ENCODE measurements around the gene PRICKLE2.
"Not testable (repeated sequence)": the region's sequence is repeated elsewhere in the genome, so short reads cannot be mapped to it uniquely, and the experiment has no call there.

PRICKLE2 gene

DNA sequence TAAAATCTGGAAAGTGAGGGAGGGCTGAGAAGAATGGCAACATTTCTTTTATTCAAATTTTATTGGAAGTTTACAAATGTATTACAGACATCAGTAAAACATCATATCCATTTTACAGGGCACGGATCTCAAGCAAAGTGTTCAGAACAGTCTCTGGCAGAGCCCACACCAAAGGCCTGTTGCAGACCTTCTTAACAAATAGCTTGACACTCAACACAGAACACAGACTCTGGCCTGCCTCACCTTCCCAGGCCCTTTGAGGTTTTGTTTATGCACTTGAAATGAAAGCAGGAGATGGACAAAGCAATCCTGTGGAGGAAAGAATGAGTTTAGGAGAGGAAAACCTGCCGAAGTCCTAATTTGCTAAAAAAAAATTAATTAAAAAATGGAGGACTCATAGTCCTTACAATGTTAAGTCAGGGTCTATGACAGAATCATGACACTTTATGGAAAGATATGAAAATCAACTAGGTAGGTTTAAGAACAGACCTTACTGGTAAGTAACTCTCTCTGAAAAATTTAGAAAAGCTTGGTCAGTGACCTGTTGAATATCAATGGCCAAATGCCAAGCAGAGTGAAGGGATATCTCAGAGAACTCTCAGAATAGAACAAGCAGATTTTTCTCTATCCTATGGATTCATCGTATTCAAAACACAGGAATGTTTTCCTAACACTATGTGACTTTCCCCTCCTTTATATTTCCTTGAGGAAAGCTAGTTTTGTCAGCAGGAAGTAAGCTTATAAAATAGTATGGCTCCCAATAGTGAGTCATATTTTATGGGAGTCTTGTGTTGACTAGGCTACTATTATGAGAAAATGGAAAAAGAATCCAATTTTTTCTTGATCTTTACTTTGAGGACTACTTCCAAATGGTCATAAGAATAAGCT, 131.2 kb downstream of the PRICKLE2 start:
- no peak for DNase-seq

DNA sequence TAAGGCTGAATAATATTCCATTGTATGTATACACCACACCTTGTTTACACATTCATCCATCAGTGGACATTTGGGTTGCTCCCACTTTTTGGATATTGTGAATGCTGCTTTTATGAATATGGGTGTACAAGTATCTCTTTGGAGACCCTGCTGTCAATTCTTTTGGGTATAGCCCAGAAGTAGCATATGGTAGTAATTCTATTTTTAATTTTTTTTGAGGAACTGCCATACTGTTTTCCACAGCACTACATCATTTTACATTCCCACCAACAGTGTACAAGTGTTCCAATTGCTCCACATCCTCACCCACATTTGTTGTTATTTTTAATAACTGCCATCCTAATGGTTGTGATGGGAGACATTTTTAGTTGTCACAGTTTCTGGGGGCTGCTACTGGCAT, 132.1 kb downstream of the PRICKLE2 start:
- DNase-seq = no peak

DNA sequence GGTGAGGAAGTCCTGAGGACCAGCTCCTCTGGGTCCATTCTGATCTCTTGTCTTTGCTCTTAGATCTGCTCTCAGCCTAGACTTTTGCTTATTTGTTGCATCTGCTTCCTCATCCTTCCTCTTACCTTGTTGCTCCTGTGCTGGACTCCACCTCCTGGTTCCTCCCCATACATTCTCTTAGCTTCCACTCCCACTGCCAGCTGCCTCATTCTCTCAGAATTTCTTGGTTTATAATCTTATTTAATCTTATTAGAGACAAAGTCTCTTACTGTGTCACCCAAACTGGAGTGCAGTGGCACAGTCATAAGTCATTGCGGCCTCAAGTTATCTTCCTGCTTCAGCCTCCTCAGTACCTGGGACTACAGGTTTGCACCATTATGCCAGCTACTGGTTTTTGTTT, 133.8 kb downstream of the PRICKLE2 start:
- no peak for DNase-seq

DNA sequence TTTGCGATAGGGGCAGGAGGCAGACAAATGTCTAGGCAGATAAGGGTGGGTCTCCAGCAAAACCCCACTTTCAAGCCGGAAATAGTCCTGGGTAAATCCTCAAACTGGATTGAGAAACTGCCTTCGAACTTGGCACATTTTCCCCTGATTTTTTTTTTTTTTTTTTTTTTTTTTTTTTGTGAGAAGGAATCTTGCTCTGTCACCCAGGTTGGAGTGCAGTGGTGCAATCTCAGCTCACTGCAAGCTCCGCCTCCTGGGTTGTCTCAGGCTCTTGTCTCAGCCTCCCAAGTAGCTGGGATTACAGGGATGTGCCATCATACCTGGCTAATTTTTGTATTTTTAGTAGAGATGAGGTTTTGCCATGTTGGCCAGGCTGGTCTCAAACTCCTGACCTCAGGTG, 135.9 kb downstream of the PRICKLE2 start:
- not testable (repeated sequence) for DNase-seq

DNA sequence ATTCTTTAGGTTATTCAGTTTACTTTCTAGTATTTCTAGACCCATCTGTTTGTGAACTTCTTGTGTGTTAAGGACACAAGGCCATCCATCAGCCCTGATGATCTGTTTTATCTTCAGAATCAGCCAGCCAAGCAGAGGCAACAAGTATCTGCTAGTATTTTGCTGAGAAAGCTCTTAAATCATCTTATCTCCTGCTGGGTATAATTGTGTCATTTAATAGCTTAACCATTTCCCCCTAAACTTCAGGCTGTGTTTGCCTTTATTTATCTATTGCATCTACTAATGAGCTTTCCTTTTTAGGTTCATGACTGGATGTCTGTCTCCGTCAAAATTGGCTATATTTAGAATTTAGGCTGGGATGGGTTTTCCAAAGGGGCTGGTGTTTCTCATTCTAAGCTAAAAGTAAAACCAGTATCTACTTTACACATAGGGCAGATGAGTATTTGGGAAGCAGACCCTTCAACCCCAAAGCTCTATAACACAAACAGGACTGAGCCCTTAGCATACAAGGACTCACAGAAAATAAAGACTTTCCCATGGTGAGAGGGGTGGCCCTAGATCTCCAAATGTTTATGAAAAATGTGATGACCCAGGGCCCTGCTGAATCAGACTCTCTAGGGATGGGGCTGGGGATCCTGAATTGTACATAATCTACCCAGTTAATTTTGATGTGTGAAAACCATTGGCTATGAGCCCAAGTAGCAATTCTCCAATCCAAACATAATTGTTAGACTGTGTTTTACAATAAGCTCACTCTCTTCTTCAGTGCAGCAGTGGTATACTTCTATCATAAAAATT, 136.7 kb downstream of the PRICKLE2 start:
- DNase-seq = no peak

DNA sequence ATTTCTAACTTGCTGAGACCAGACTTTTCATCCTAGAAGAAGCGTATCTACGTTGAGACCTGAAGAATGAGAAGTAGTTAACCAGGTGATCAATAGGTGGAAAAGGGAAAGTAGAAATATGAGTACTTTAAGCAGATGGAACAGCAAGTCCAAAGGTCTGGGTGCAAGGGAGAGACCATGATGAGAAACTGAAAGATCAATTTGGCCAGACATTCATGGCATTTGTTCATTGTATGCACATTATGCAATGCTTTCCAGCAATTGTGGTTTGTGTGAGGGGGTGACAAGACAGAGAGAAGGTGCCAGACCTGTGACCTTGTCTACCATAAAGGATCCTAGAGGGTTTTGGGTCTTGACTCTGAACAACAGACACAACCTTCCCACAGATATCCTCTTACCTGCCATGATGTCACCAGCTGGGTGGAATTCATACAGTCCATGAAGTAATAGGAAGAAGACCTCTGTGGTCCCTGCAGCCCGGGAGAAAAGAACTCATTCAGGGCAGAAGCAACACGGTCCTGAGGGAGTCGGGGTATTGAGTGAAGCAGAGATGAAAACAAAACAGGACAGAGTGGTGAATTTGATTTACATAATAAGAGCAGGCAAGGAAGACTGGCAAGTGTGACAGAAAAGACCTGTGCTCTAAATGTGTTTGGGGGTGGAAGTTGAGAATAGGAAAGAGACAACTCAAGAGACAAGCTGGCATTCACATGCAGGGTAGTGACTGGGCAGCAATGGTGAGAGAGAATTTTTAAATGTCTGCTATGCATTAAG, 138.6 kb downstream of the PRICKLE2 start:
- DNase-seq = no peak

DNA sequence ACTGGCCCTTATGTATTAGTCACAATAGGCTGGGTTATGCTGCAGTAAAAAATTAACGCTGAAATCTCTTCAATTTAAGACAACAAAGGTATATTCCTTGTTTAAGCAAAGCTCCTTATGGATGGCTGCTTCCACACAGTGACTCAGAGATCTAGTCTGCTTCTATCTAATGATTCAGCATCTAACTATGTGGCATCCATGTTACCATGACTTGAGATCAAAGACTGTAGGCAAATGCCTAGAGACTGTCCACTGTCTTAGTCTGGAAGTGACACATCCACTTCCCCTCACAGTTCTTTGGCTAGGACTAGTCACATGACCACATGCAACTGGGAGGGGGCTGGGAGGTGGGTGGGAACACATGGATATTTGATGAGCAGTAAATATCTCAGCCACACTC, 140.6 kb downstream of the PRICKLE2 start:
- no peak for DNase-seq

DNA sequence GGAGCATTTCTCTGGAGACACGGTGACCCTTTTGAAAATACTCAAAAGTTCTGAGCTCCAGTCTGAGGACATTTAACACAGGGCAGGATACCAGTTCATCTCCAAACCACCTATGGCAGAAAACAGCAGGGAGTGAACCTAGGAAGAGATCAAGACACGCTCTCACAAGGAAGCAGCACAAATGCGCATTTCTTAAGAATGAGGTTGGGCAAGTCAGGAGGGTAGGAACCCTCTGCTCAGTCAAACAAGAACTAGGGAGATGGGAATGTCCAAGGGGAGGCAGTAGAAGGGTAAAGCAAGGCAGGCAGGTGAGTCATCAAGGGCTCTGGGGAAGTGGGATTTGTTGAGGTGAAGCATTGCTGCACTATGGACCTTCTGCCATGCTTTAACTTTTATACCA, 141.7 kb downstream of the PRICKLE2 start:
- no peak for DNase-seq

DNA sequence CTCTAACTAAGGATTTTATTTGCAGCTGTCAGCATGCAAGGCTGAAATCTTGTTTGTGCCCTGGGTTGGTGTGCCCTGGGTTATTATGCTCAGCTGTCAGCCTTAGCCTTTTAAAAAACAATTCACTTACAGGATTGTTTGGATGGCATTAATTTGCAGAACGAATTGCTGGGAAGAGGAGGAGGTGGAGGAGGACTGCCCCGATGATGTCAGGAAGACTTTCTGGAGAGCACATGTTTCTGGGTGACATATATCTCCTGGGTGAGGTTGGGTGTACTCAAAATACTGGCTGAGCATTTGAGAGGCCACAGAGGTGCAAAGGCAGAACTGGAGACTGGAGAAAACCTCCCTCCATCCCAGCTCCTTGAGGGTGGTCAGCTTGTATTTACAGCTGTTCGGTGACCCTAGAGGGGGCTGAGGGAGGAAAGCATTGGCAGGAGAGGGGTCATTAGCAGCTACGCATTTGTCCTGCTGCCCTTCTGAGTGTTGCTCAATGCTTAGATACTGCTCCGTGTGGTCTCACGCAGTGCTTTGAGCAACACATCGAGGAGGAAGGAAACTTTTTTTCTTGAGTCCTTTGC, 142.2 kb downstream of the PRICKLE2 start:
- DNase-seq = no peak

DNA sequence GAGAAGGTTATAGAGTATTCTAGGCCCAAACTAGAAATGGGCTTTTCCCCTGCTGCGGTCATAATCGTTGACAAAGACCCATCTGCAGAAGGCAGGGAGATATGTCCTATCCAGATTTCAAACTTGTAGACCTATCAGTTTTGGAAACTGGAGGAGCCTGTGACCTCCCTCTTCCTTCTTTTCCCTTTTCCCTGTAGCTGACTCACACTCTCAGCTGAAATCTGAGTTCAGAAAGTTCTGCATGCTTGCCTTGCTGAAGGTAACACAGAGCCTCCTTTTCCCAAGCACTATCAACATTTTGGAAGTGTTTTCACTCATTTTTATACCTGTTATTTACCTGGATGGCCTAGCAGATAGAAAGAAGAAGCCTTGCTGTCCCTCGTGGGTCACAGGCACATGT, 142.9 kb downstream of the PRICKLE2 start:
- DNase-seq = no peak

DNA sequence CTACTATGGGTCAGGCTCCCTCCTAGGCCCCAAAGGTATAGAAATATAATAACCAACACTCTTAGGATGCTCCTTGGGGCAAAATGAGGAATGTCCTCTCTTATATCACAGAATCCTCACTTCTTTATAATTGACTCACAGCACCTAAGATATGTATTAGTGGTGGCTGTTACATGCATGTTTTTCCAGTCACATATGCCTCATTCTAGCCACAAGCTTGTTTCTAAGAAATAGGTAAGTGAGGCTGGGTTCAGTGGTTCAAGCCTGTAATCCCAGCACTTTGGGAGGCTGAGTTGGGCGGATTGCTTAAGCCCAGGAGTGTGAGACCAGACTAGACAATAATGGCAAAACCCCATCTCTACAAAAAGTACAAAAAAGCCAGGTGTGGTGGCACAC, 144.0 kb downstream of the PRICKLE2 start:
- no peak for DNase-seq

DNA sequence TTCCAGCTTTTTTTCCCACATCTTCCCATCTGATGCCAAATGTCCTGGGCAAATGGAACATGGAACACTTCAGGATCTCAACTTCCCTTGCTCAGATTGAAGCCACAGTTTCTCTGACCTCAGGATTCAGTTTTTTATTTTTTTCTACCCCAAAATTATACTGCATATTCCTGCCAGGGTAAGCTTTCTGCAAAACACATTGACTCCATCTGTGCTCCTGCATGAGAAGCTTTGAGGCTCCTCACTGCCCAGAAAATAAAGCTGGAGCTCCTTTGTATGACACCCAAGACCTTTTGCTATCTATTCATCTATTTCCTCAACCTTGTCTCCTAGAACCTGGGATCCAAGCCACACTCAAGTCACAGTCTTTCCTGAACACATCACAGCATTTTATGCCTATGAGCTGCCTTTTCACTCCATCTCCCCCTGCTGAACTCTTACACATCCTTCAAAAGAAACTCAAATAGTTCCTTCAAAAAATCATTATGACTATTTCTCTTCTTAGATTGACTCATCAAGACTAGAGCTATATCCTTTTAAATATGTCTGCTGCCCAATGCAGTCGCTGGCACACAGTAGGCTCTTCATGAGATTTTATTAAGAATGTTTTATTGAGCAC, 144.5 kb downstream of the PRICKLE2 start:
- DNase-seq = no peak

DNA sequence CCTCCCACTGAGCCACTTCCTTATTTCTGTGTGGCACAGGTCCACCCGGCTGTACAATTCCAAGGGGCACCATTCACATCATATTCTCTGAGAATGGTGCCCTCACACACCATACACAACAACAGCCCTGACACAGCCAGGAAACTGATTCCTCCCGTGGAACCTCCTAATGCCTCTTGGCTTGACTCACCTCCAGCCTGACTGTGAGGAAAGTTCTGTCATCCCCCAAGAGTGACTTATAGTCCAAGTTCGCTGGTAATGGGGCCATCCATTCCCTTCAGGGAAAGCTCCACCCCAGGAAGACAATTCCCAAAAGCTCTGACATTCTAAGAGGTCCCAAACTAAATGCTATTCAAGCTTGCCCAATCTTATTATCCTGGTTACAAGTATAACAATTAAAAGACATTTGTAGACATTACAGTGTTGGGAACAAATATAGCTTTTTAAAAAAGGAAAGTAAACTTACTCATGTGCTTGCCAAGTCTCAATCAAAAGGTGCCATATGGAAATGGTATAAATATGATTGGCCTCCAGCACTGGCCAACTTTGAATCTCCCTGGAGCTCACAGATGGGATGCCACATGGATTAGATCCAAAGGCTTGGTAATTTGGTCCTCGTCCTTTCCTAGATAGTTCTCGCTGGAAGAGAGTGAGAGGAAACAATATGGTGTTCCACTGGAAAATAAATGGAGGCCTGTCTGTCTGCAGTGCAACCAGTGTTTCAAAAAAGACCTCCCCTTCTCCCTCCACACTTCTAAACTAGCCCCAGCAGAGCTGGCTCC, 145.7 kb downstream of the PRICKLE2 start:
- no peak for DNase-seq

DNA sequence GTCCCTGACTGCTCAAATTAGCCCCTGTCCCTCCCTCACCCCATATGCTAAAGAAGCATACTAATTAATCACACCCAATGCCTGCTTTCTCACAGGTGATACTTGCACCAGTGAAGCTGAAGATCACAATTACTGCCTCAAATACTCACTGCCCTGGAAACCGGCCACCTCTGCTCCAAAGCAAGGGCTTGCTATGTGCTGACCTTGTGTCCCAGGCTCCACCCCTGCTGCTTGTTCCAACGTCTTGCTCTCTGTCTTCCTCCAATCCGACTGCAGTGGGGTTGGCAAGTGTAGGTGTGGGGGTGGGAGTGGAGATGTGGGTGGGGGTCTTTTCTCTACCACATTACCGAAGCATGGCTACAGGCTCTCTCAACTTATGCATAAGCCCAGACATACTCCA, 146.3 kb downstream of the PRICKLE2 start:
- DNase-seq = no peak

DNA sequence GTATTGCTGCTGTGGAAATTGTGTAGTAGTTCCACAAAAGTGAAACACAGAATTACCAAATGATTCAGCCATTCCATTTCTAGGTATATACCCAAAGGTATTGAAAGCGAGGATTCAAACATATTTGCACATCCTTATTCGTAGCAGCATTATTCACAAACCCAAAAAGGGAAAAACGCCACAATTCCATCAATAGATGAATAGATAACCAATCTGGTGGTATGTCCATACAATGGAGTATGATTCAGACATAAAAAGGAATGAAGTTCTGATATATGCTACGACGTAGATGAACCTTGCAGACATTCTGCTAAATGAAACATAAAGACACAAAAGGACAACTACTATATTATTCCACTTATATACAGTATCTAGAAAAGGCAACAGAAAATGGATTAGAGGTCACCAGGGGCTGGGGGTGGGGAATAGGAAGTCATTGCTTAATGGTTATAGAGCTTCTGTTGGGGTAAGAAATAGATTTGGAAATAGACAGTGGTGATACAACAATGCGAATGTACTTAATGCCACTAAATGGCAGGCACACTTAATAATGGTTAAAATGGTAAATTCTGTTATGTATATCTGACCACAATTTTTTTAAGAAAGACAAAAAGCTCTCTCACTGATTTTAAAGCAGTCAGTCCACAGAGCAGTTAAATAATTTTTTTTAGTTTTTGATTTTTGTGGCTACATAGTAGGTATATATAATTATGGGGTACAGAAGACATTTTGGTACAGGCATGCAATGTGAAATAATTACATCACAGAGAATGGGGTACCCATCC, 150.2 kb downstream of the PRICKLE2 start:
- DNase-seq = no peak

DNA sequence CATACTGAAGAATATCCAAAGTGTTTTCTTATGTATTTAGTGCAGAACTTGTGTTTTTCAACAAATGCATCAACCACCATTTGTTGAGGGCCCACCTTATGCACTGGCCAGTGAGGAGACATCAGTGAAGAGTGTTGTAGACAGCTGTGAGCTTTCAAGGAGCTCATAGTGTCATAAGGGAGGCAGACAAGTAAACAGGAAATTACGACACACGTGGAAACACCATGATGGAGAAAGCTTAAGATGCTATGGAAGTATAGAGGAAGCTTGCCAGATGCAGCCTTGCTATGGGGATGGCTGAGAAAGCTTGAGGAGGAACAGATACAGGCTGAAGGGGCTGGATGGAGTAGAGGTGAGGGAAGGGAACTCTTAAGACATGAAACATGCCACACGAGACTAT, 151.2 kb downstream of the PRICKLE2 start:
- no peak for DNase-seq

DNA sequence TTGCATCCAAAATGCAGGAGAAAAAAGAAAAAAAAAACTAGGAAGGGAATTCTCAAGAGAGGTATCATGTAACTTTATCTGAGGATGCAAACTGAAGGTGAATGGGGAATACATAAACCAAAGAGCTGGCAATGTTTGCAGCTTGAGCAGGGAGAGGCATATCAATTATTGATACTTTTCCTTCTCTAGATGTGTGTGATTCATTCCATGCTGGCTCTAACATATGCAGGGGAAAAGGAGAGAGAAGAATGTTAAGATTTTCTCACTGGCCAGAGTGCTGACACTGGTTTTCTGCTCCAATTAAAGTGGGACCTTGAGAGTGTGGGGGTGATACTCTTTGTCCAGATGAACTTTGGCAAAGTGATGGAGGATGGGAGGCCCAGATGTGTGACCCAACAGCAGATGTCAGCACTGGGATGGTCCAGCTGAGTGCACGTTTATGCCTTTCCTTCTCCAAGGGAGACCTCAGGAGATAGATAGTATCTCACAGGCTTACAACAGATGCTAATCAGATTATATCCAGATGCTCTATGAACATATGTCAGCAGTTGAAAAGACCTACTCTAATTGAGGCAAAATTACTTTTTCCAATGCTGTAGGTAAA, 152.0 kb downstream of the PRICKLE2 start:
- DNase-seq = no peak

DNA sequence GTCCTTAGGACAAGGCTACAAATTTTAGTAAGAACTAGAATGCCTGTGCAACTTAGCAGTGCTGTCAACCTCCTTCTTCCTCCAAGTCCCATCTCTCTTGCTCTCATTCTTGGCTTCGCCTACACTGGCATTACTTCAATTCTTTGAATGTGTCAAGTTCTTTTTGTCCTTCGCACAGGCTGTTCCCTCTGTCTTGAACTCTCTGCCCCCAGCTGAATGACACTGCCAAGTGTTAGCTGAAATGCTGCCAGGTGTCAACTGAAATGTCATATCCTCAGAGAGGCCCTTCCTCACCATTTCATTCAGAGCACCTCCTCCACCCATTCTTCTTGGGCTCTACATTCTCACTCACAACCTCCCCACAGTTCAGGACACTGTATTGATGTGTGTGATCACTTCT, 153.1 kb downstream of the PRICKLE2 start:
- DNase-seq = no peak

DNA sequence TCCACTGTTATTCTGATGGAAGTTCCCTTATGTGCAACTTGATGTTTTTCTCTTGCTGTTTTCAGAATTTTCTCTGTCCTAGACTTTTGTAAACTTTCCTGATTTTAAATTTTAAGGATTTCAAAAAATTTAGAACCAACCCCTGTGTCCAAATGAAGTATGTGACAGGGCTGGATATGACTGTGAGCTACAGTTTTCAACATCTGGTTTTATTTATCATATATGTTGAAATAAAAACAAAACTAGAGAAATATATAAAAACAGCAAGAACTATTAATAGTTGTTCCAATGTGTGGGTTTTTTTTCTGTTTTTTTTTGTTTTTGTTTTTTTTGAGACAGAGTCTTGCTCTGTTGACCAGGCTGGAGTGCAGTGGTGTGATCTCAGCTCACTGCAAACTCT, 154.6 kb downstream of the PRICKLE2 start:
- no peak for DNase-seq

All from activated CD4-positive, alpha-beta T cell treated with anti-CD3 and anti-CD28 coated beads, Interleukin-2, amount 50 U/mL, for 4 hours (primary cell).